Gastrocnemius medialis (tissue), 4 donors: ENCODE measurements around the gene CDH1. TPM values are rescaled to one million over a fixed set of nuclear protein-coding genes. Genes with fewer than 3 reads are reported as not detected.

ENCODE experiments used
- ATAC-seq, 2 donors: fragments of 150-250 bp; one replicate each; pipeline ENCODE4 v1.9.1; 2016
- DNase-seq, 2 donors: peaks; one replicate each; pipeline ENCODE4 v3.0.0-alpha.2; 2019
- H3K27ac ChIP-seq, 4 donors: fragments of 200-600 bp; sonication (generic); 1 replicate in 1 of 4; 2 replicates in 3 of 4; pipeline ENCODE4 v1.5.1; 2016 to 2018; ENCODE audit warnings: mild to moderate bottlenecking in 2 of 4, moderate library complexity in 1 of 4
- H3K27me3 ChIP-seq, 3 donors: fragments of 200-600 bp; sonication (generic) in 2 of 3; 1 replicate in 1 of 3; 2 replicates in 2 of 3; pipeline versions ENCODE4 v1.5.1 to v1.6.0; 2016 to 2019; ENCODE audit warnings: mild to moderate bottlenecking in 1 of 3, moderate library complexity in 1 of 3
- H3K36me3 ChIP-seq, 2 donors: fragments of 200-600 bp; sonication (generic) in 1 of 2; one replicate each; pipeline ENCODE4 v1.5.1; 2017 to 2018
- H3K4me1 ChIP-seq, 2 donors: fragments of 200-600 bp; sonication (generic) in 1 of 2; one replicate each; pipeline ENCODE4 v1.5.1; 2016 to 2017; ENCODE audit warnings: mild to moderate bottlenecking in 2 of 2
- H3K4me3 ChIP-seq, 4 donors: fragments of 200-600 bp; sonication (generic) in 3 of 4; 1 replicate in 1 of 4; 2 replicates in 3 of 4; pipeline ENCODE4 v1.5.1; 2016 to 2019; ENCODE audit warnings: mild to moderate bottlenecking in 2 of 4
- H3K9me3 ChIP-seq, 3 donors: fragments of 200-600 bp; sonication (generic) in 2 of 3; 1 replicate in 1 of 3; 2 replicates in 2 of 3; pipeline ENCODE4 v1.5.1; 2016 to 2019
- POLR2A ChIP-seq, 2 donors: fragments of 450-650 bp; IDR thresholded peaks; one replicate each; pipeline ENCODE4 v1.6.1; 2017; ENCODE audit warnings: antibody characterized with exemption in 2 of 2, mild to moderate bottlenecking in 2 of 2, moderate library complexity in 2 of 2
- in situ Hi-C, 4 donors: fragments of 200-750 bp; cut with MboI; loops; one replicate each; pipeline versions ENCODE4 v1.15.0 to v1.8.0; 2017; ENCODE audit warnings: low sequenced_read_pairs in 4 of 4
- intact Hi-C: fragments of 100-400 bp; cut with DNase I; formaldehyde crosslinking; loops from one replicate; pipeline ENCODE4 v1.15.1; 2023; ENCODE audit warnings: low total_unique reads
- total RNA-seq, 4 donors: library from RNA; depleted of rRNA; stranded (reverse); fragments of >200 nt; gene quantifications; one replicate each; pipeline versions ENCODE4 v1.1.0 to v1.2.3, GENCODE V29; 2016
- TF ChIP-seq, protein P1 (sequence below), 5 experiments: fragments of 450-650 bp in 3 of 5; fragments of 200-600 bp in 2 of 5; sonication (generic) in 2 of 5; IDR thresholded peaks in 4 of 5; conservative IDR thresholded peaks in 1 of 5; 1 replicate in 4 of 5; 2 replicates in 1 of 5; pipeline ENCODE4 v1.5.1; 2016 to 2019; ENCODE audit warnings: antibody characterized with exemption in 5 of 5, mild to moderate bottlenecking in 3 of 5, moderate library complexity in 3 of 5

CDH1 gene
- total RNA-seq, 4 donors from 2014 or later: 0.20 to 1.3 (median 0.20) TPM; not detected in 1

DNA sequence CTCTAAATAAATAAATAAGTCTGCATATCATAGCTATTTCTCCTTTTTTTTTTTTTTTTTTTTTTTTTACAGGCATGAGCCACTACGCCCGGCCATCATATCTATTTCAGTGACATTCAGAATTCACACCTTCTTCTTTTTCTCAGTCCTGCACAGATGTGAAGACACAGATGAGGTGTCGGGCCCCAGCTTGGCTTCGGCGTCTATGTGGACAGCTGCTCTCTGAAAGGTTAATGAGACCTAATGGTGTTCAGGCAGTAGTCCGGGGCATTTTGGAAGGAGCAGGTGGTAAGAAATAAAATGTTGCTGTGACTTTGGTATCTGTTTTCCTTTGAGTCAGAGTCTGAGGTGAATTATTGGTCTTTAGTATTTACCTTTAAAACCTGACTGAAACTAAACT is 129.8 kb downstream of the CDH1 start:
- Histone ChIP-seq H3K4me3 (no peak overlapping the region), H3K9me3 (no peaks in the 10 kb centered on the region), H3K27ac (no peak overlapping the region), H3K4me1 (no peaks in the 10 kb centered on the region), H3K27me3 (no peaks in the 10 kb centered on the region), H3K36me3 (peaks cover 0 to 39% of the 10 kb centered on the region in 2 donors)
- in situ Hi-C loops (no loop called here), intact Hi-C loops (no loop called here)
- DNase-seq (no peak), ATAC-seq (no peak)
- TF ChIP-seq POLR2A (IDR thresholded peaks at IDR 0.05): no peak
- TF ChIP-seq, protein P1, sequence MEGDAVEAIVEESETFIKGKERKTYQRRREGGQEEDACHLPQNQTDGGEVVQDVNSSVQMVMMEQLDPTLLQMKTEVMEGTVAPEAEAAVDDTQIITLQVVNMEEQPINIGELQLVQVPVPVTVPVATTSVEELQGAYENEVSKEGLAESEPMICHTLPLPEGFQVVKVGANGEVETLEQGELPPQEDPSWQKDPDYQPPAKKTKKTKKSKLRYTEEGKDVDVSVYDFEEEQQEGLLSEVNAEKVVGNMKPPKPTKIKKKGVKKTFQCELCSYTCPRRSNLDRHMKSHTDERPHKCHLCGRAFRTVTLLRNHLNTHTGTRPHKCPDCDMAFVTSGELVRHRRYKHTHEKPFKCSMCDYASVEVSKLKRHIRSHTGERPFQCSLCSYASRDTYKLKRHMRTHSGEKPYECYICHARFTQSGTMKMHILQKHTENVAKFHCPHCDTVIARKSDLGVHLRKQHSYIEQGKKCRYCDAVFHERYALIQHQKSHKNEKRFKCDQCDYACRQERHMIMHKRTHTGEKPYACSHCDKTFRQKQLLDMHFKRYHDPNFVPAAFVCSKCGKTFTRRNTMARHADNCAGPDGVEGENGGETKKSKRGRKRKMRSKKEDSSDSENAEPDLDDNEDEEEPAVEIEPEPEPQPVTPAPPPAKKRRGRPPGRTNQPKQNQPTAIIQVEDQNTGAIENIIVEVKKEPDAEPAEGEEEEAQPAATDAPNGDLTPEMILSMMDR (IDR thresholded peaks at IDR 0.05 in 4 of 5, conservative IDR thresholded peaks at IDR 0.05 in 1 of 5): no peak

DNA sequence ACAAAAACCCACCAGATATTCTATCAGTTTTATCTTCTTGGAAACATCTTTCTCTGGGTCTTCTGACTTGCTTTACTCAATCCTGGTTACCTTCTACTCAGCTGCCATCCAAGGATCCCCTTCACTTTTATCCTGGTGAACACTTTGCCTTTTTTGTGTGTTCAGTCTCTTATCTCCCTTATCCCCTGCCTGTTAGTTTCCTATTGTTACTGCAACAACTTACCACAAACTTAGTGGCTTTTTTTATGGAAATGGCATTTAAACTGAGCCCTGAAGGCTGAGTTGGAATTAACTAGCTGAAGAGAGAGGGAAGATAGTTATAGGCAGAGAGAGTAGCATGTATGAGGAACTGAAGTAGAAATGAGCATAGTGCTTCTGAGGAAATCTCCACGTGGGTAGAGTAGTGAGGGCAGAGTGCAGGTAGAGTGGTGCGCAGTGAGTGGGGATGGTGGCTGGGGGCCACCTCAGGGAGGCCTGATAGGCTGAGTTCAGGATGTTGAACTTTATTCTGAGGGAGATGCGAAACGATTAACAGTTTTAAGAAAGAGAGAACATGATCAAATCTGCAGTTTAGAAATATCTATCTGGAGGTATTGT is 132.5 kb downstream of the CDH1 start:
- H3K27me3 ChIP-seq: no peaks in the 10 kb centered on the region
- H3K4me1 ChIP-seq: no peaks in the 10 kb centered on the region
- intact Hi-C loops (no loop called here), in situ Hi-C loops (no loop called here)
- TF ChIP-seq, protein P1 (IDR thresholded peaks at IDR 0.05 in 4 of 5, conservative IDR thresholded peaks at IDR 0.05 in 1 of 5): no peak
- TF ChIP-seq POLR2A (IDR thresholded peaks at IDR 0.05): no peak
- H3K36me3 ChIP-seq: peaks cover 0 to 32% of the 10 kb centered on the region in 2 donors
- DNase-seq (no peak), ATAC-seq (no peak)
- H3K9me3 ChIP-seq: no peaks in the 10 kb centered on the region
- H3K4me3 ChIP-seq: no peak overlapping the region
- no peak overlapping the region for H3K27ac ChIP-seq

DNA sequence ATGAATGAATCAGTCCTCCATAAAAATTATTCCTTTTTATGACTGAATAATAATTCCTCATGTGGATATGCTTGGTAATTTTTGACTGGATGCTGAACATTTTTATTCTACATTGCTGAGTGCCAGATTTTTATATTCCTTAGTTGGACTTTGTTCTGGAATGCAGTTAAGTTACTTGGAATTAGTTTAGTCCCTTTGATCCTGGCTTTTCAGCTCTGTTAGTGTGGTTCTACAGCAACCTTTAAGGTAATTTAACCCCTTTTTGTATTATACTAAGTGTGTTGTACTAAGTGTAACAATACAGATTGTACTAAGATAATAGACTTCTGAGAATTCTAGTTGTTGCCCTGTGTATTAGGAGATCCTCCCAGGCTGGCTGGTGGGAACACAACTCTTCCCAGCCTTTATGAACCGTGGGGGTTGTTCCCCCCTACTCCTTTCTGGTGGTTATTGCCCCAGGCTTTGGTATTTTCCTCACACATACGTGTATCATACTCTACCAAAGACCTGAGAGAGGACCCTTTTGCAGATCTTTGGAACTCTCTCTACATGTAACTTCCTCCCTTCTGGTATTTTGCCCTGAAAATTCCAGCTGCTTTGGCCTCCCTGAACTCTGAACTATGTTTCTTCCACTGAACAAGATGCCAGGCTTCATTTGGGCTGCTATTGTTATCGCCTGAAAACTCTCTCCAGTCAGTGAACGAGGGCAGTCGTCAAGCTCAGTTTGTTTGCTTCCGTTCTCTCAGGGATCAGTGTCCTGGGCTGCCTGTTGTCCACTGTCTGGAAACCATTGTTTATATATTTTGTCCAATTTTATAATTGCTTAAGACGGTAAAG is 136.8 kb downstream of the CDH1 start:
- DNase-seq: no peak
- Histone ChIP-seq H3K27ac (no peak overlapping the region), H3K36me3 (peaks cover 0 to 59% of the 10 kb centered on the region in 2 donors), H3K4me1 (no peaks in the 10 kb centered on the region), H3K9me3 (no peaks in the 10 kb centered on the region), H3K27me3 (no peaks in the 10 kb centered on the region), H3K4me3 (no peak overlapping the region)
- in situ Hi-C loops (no loop called here), intact Hi-C loops (no loop called here)
- TF ChIP-seq, protein P1 (IDR thresholded peaks at IDR 0.05 in 4 of 5, conservative IDR thresholded peaks at IDR 0.05 in 1 of 5): no peak
- TF ChIP-seq POLR2A (IDR thresholded peaks at IDR 0.05): no peak
- no peak for ATAC-seq

DNA sequence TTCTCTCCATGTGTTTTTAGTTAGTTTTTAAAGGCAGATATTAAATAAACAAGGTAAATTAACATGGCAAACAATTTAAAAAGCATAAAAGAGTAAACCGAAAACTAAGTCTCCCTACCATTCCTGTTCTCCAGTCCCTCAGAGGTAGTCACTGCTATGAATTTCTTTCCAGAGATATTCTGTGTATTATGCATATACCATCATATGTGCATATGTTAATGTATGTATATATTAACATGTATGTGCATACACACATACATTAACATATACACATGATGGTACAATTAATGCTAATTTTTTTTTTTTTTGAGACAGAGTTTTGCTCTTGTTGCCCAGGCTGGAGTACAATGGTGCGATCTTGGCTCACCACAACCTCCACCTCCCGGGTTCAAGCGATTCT is 138.8 kb downstream of the CDH1 start:
- TF ChIP-seq, protein P1 (IDR thresholded peaks at IDR 0.05 in 4 of 5, conservative IDR thresholded peaks at IDR 0.05 in 1 of 5): no peak
- no peak for TF ChIP-seq POLR2A (IDR thresholded peaks at IDR 0.05)
- peaks cover 0 to 64% of the 10 kb centered on the region in 2 donors for H3K36me3 ChIP-seq
- H3K27me3 ChIP-seq: no peaks in the 10 kb centered on the region
- intact Hi-C loops: no loop called here
- no peak for ATAC-seq
- no peak overlapping the region for H3K4me3 ChIP-seq
- H3K9me3 ChIP-seq: no peaks in the 10 kb centered on the region
- in situ Hi-C loops: no loop called here
- no peak overlapping the region for H3K27ac ChIP-seq
- H3K4me1 ChIP-seq: no peaks in the 10 kb centered on the region
- no peak for DNase-seq
